GM18861 (cell line): ENCODE data around the gene NUTM2B.
"Not testable (repeated sequence)": the region's sequence is repeated elsewhere in the genome, so short reads cannot be mapped to it uniquely, and the experiment has no call there.

Source experiments
- ATAC-seq: cut with Tn5 transposase; IDR thresholded peaks from one replicate; pipeline ENCODE4 v1.9.1; 2021; ENCODE audit not compliant: unreplicated experiment

Gene NUTM2B, protein sequence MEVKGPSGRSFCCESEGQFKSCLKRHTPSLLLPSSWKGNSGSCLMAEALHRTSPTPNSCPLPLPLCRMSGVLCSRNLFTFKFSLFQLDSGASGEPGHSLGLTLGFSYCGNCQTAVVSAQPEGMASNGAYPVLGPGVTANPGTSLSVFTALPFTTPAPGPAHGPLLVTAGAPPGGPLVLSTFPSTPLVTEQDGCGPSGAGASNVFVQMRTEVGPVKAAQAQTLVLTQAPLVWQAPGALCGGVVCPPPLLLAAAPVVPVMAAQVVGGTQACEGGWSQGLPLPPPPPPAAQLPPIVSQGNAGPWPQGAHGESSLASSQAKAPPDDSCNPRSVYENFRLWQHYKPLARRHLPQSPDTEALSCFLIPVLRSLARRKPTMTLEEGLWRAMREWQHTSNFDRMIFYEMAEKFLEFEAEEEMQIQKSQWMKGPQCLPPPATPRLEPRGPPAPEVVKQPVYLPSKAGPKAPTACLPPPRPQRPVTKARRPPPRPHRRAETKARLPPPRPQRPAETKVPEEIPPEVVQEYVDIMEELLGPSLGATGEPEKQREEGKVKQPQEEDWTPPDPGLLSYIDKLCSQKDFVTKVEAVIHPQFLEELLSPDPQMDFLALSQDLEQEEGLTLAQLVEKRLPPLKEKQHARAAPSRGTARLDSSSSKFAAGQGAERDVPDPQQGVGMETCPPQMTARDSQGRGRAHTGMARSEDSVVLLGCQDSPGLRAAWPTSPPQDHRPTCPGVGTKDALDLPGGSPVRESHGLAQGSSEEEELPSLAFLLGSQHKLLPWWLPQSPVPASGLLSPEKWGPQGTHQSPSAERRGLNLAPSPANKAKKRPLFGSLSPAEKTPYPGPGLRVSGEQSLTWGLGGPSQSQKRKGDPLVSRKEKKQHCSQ

DNA sequence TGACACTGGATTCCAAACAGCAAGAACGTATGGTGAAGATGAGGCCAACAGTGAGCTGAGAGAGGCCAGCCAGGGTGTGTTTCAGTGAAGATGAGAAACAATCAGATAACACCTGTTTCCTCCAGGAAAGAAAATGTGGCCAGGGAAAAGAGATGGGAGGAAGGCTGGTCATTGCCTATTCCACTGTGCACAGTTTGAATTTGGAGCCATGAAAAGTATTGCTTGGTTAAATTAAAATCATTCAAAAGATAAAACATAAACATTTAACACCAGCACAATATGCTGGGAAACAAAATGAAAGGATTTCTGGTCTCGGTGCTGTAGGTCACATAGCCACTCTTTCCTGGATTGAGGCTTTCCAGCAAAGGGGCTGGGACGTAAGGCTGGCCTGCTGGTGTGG, at the start of gene NUTM2B:
Gene NUTM2B, plus strand, starts transcription at position 301 of the 400 bp plus-strand sequence. CDS start 383 bp downstream, outside the sequence.
- not testable (repeated sequence) for ATAC-seq

DNA sequence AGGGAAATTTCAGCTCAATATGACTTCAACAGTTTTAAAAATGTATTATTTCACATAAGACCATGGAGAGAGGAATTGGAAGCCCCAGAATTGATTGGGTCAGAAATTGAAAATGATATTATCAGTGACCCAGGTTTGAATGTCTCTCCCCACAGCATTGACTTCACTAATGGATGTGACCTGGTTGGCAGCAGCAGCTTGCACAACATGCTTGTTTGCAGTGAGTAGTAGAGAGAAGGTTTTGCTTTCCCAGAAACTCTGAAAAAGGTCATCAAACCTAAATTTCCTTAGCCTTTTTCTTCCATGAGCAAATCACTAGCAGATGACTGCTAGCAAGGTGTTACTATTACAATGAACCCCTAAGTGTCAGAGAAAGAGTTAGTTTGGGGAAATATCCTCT, 39.7 kb upstream of the NUTM2B start:
- ATAC-seq, result not testable (repeated sequence)

DNA sequence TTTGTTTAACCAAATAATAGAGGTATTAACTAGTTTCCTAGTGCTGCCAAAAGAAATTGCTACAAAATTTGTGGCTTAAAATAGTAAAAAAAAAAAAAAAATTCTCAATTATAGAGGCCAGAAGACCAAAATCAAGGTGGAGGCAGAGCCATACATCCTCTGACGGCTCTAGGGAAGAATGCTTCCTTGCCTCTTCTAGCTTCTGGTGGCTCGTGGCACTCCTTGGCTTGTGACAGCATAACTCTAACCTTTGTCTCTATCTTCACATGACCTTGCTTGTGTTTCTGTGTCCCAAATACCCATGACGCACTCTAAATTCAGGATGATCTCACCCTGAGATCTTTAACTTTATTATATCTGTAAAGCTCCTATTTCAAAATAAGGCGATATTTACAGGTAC, 38.3 kb upstream of the NUTM2B start:
- not testable (repeated sequence) for ATAC-seq

DNA sequence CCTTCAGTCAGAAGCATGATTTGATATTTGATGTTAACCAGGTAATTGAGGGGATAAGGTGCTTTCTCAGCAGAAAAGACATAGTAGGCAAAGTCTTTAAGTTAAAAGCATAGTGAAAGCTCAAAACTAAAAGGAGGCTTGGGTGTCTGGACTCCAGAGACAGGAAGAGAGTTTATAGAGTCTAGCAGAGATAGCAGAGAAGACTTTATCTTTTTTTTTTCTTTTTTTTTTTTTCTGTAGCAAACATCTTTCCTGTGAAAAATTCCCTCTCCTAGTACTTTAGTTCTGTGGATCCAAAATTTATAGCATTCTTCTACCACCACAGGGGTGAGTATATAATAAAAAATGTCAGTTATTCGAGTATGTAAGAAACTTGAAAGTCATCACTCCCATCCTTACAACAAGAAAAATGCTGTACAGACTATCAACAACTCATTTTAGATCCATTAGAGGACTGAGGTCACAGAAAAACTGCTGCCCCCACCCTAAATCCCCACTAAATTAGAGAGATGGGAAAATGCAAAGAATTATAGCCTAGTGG, 33.7 kb upstream of the NUTM2B start:
- ATAC-seq, result not testable (repeated sequence)

DNA sequence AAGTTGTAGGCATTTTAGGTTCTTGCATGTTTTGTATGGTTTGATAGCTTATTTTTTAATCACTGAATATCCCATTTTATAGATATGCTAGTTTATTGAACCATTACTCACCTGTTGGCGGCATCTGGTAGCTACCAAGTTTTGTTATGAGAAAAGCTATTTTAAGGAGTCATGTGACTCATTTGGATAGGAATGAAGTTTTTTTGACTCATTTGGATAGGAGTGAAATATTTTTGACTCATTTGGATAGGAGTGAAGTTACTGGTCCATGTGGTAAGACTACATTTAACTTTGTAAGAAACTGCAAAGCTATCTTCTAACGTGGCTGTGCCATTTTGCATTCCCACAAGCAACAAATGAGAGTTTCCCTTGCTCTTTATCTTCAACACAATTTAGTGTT, 28.1 kb upstream of the NUTM2B start:
- ATAC-seq, result not testable (repeated sequence)

DNA sequence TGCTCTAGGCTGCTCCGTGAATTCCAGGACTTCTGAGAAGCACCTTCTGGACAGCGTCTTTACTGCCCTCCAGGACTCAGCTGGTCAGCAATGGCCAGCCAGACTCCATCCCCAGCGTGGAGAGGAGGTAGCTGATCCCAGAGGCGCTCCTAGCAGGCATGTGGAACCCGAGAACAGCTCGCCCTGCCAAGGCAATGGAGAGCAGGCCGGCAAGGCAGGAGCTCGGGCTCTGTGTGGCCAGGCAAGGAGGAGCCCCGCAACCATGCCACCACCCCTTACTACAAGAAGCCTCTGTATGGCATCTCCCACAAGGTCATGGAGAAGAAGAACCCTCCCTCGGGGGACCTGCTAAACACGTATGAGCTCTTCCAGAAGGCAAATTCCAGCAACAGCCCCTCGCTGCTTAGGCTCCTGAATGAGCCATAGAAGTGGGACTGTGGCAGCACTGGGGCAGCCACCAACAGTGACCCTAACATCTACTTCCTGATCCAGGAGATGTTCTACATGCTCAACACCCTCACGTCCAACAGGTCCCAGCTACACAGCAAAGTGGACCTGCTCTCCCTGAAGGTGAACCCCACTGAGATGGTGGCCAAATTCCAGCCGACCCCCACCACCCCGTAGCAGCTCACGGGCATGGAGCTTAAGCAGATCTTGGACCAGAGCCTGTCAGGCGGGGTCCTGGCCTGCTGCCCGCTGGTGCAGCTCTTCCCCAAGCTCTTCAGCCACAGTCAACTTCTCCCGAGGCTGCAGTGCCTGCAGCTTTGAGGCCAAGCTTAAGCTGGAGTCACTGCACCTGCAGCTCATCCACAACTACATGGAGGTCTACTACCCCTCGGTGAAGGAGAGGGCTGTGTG, 19.8 kb upstream of the NUTM2B start:
- not testable (repeated sequence) for ATAC-seq

DNA sequence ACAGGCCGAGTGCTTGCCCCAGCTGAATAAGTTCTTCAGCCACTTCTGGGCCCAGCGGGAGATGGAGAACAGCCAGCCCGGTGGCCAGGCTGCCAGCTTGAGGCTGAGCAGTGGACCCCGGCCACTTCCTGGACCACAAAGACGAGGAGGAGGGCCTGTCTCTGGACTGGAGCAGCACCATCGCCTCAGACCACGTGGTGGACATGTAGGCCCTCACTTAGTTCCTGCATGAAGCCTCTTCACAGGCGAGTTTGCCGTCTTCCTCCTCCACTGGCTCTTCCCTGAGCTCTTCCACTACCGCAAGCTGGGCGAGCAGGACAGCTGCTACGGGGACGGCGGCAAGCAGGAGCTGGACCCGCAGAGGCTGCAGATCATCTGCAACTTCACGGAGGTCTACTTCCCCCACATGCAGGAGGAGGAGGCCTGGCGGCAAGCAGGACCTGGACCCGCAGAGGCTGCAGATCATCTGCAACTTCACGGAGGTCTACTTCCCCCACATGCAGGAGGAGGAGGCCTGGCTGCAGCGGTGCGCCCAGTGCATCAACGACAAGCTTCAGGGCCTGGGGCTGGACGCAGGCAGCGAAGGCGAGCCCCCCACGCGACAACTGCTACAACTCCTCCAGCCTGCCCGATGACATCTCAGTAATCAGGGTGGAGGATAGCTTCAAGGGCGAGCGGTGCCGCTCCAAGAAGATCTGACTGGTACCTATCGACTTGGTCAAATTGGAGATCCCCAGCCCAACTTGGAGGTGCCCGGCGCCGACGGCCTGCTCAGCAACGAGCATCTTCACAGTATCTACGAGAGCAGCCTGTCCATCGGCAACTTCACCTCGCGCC, 18.9 kb upstream of the NUTM2B start:
- ATAC-seq, result not testable (repeated sequence)

DNA sequence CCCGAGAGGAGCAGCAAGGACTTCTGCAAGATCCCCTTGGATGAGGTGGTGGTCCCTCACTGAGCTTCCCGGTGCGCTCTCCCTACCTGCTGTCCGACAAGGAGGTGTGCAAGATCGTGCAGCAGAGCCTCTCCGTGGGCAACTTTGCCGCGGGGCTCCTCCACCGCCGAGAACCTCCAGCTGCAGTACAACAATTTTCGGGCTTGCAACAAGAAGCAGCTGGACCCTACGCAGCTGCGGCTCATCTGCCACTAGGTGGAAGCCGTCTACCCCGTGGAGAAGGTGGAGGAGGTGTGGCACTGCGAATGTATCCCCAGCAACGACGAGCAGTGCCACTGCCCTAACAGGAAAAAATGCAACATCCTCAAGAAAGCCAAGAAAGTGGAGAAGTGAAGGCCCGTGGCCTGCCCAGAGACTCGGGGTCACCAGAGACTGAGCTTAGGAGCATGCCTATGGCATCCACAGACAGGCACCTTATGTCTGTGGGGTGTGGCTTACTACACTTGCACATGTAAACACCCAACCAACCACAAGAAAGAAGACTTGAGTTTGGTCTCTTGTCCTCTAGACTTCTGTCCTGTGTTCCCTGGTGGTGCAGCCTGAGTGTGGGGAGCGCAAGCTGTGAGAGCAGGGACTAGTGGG, 17.9 kb upstream of the NUTM2B start:
- not testable (repeated sequence) for ATAC-seq

DNA sequence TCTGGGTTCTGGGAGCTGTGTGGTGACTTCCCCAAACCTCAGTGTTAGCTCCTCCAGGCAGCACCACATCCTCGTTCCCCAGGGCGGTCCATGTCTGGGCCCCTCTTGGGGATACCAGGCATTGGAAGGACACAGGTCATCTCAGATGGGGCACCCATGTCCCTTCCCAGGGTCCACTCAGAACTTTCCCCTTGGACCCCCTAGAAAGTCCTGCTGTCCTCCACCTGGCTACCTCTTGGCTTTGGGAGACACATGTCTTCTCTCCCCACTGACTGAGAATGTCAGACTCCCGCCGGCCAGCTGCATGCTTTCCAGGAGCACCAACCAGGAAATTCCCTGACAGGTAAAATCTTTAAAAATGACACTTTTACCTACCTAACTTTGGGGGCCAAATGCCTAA, 16.4 kb upstream of the NUTM2B start:
- not testable (repeated sequence) for ATAC-seq

DNA sequence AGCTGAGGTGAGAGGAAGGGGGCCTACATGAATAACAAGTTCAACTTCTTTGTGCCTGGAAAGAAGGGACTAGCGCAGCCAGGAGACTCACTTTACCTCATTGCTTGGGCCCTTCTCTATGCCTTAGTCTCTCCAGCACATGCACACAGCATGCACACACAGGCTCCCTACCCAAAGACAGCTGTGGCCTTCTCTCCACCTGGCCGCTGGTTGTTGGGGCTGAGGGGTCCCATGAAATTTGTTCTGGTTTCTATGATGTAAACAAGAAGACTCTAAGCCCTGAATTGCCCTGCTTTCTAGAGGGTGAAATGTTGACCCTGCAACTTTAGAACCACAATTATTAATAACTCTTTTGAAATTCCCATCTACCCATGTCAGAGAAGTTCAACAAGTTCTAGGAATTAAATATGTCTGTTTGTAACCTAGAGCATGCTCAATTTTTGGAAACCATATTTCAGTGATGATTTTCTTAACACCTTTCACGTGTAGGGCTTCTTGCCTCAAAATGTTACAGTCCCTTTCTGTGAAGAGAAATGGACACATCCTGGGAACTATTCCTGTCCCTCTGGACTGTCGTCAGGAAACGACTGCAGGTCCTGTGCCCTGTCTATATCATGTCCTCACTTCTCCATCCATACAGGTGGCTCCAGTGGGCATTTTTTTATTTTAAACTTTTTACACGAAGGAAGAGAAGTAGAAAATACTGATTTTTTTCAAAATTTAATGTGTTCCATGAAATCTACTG, 15.4 kb upstream of the NUTM2B start:
- ATAC-seq, result not testable (repeated sequence)

DNA sequence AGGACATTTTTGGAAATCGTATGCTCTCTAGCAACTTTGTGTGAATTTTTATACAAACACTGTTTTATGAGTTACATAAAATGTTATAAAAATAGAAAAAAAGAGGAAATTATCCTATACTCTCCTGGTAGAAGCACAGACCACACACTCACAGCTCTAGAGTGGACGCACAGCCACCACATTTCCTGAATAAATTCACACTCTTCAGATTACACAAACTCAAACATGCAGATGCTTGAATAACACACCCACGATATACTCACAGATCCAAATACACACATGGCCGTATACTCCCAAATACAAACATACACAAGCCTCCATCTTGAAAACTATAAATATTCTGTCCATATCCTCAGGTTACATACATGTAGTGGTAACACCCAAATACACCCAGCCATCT, 14.2 kb upstream of the NUTM2B start:
- ATAC-seq, result not testable (repeated sequence)

DNA sequence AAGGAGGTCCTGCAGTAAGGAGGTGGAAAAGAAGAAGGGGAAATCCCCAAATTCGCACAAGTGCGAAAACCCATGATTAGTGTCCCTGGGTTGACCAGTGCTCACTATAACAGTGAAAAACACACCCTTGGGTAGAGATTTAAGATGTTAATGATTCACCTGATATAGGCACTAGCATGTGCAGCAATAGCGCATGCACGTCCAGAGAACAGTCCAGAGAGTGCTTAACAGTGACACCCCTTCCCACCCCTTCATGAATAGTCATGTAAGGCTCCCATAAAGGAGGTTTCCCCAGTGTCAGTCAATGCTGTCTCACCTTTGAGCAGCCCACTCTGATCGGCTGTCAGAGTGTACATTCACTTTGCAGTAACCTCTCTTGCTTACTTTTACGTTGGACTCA, 6.4 kb upstream of the NUTM2B start:
- not testable (repeated sequence) for ATAC-seq

DNA sequence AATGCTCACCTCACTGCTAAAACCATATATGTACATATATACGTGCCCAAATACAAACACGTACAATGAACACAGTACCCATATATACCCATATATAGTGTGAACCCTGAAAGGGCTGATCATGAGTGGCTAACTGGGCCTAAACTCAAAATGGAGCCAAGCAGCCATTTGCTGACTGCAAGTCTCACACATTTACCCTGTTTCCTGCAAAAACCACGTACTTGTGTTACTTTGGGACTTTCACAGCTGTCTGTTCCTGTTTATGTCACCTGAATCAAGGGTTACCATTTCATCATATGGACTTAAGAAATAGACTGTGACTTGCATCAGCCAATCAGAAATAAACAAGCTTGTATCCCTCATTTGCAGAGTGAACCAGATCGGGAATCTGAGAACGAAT, 5.9 kb upstream of the NUTM2B start:
- not testable (repeated sequence) for ATAC-seq

DNA sequence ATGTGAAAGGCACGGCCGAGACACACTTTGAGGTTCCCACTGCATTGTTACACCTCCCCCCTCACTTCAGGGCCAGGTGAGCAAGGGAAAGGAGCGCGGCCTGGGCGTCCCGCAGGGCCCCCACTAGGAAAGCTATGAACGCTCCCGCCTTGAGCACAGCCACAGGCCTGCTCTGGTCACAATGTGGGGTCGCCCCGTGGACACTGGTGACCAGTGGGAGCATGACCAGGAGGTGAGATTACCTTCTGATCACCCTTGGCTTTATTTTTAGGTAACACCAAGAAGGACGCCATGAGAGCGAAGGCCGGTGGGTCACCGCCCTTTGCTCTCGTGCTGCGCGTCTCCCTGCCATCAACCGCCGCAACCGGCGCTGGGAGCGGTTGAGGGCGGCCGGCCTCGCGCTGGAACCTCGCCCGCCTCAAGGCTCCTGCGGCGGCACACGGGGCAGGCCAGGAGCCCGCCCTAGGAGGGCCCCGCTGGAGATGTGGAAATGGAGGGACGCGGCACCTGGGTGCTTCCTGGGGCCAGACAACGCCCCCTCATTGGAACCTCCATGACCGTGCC, 2.6 kb upstream of the NUTM2B start:
- not testable (repeated sequence) for ATAC-seq

DNA sequence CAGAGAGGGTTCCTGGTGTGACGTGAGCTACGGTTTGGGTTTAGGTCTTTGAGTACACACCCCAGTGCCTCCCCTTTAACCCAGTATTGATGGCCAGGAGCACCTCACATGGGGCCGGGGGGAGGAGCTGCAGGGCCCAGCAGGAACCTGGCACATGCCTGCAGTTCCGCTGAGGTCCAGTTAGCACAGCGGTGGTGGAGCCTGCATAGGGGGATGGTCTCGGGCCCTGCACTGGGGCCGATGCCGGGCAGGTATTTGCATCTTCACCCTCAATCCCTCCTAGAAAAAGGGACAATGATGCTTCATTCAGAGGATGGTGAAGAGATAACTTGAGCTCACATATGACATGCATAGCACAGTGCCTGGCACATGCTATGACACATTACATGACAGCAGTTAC, 4.0 kb downstream of the NUTM2B start:
- ATAC-seq, result not testable (repeated sequence)

DNA sequence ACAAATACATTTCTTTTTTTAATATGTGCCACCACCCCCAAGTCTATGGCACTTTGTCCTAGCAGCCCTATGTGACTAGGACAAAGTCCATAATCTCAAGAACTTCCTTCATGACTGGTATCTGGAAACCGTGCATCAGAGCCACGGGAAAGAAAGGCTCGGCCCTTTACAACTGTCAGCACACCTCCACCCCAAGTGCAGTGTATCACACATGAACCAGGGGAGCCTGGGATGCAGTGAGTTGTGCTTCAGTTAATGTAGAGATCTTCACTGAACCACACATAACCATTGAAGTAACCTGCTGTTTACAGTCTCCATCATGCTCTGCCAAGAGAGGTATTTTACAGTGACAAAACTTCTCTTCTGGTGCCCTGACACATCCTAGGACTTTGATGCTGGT, 11.9 kb downstream of the NUTM2B start:
- not testable (repeated sequence) for ATAC-seq

DNA sequence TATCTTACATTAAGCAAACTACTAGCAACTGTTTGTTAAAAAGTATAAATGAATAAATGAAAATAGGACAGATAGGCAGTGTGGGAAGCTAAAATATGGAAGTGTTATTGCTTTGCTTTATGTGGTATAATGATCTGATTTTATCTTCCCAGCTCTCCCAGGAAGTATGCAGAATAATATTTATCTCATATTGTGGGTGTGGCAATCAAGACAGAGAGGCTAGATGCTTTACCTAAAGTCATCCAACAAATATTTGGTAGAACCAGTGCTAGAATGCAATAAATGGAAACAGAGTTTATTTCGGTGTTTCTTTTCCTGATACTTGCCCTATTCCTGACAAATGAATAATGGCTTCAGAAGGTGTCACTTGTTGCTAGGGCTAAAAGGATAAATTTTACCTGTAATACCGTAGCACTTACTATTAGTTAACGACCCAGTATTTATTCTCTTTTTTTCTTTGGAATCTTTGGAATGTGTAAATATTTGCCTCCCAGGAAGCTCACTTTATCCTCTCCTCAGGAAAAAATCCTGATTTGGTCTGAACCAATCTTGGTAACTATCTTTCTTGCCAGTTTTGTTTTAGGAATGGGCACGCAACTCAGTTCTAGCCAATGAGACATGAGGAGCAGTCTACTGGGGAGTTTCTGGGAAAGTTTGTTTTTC, 14.0 kb downstream of the NUTM2B start:
- ATAC-seq, result not testable (repeated sequence)

DNA sequence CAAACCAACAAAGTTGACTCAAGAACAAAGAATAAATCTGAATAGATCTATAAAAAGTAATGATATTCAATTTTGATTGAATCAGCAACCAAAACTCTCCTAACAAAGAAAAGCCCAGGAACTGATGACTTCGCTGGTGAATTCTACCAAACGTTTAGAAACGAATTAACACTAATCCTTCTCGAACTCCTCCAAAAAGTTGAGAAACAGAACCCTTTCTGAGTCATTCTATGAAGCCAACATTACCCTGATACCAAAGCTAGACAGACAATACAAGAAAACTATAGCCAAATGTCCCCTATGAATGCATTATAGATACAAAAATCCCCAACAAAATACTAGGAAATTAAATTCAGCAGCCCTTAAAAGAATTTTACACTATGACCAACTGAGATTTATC, 17.0 kb downstream of the NUTM2B start:
- ATAC-seq, result not testable (repeated sequence)
